NCI-H1436 treated with DMSO at 0.1 percent for 48 hours (cell line): Measurements from ENCODE around the gene AKNAD1.

ENCODE experiments used
- DNase-seq: peaks from one replicate; lab custom pipeline; 2025; lab: John Stamatoyannopoulos, UW

Gene AKNAD1

DNA sequence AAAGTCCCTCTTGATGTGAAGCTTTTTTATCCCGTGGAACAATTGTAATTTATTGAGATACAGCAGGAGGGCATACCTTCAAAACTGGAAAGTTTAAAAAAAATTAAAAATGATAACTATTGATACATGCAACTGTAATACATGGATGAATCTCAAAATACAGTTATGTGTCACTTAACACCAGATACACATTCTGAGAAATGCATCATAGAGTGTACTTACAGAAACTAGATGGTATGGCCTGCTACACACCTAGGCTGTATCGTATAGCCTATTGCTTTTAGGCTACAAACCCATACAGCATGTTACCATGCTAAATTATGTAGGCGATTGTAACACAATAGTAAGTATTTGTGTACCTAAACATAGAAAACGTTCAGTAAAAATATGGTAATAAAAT, 7.1 kb upstream of the AKNAD1 start:
- no peak for DNase-seq

DNA sequence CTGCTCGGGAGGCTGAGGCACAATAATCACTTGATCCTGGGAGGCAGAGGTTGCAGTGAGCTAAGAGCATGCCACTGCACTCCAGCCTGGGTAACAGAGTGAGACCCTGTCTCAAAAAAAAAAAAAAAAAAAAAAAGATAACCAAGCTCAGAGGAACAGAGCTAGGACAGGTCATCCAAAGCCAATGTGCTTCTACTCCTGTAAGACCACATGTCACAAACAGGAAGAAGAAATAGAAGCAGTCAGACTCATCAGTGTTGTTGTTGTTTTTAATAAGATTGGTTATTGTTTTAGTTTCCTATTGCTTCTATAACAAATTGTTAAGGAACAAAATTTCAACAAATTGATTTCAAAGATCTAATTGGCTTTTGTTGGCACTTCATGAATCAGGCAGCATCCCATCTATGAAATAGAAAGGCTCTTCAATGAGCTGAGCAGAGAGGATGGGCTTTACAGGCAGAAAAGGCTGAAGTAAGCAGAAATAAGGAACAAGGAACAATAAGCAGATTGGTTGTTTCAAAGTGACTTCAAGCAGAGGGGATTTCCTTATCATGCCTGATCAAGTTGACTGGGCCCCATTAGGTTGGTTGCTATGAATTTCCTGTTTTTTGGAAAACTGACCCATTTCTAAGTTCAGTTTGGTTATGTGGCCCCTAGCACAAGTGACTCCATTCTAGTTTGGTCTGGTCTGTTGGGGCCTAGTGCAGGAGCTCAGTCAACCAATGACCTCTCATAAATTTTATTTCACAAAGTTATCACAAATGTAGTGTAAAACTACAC, 6.0 kb upstream of the AKNAD1 start:
- no peak for DNase-seq

DNA sequence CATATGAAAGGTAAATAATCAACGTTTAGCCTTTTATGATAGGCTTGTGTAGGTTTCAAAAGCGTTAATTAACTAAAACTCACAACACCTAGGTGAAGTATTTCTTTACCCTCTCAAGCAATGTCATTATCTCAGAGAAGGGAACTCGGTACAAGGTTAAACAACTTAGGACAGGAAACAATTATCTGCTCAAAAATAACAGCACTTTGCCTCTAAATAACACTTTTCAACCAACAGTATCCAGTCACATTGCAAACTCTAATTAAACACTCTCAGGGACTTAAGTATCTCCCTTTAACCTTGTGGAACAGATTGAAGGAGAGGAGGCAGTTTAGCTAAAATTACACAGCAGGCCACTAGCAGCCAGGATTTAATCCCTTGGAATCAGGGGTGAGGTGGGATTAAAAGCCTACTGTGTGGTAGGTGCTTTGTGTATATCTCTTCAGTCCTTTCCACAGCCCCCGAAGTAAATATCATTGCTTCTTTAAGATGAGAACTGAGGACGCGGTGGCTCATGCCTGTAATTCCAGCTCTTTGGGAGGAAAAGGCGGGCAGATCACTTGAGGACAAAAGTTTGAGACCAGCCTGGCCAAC, 5.2 kb upstream of the AKNAD1 start:
- no peak for DNase-seq

DNA sequence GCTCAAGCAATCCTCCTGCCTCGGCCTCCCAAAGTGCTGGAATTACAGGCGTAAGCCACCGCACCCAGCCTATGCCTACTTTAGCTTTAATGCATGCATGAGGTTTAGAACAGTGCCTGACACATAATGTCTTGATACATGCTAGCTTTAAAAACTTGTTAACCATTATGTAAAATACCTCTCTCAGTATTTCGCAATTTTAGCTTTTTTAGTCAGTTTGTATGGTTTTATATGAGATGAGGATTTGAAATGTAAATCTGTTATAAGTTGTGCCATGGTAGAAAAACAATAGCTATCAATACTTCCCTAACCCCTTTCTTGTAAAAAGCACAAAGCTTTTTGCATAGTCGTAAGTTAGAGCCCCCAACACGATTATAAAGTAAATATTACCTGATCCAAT, 4.7 kb upstream of the AKNAD1 start:
- DNase-seq, result no peak

DNA sequence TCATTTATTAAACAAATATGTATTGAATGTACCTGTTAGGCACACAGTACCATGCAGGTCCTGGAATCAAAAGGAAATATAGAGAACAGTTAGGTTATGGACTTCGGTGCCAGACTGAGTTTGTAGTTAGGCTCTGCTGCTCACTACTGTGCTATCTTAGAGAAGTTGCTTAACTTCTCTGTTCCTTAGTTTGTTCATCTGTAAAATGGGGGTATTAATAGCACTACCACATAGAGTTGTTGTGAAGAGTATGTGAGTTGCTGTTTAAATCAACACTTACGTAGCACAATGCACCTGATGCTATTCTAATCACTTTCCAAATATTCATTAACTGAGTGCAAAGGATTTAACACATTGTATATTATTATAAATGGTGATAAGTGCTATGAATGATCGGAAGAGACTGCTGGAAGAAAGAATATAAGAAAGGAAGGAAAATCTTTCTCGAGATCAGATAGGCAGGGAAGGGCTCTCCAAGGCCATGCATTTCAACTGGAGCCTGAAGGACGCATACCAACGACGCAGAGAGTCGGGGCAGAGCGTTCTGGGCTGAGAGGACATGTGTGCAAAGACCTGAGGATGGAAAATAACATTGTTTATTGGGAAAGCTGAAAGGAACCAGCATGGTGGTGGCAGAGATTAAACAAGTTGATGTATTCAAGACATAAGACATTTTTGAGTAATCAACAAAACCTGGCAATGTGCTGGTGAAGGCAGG, 3.5 kb upstream of the AKNAD1 start:
- DNase-seq, result no peak

DNA sequence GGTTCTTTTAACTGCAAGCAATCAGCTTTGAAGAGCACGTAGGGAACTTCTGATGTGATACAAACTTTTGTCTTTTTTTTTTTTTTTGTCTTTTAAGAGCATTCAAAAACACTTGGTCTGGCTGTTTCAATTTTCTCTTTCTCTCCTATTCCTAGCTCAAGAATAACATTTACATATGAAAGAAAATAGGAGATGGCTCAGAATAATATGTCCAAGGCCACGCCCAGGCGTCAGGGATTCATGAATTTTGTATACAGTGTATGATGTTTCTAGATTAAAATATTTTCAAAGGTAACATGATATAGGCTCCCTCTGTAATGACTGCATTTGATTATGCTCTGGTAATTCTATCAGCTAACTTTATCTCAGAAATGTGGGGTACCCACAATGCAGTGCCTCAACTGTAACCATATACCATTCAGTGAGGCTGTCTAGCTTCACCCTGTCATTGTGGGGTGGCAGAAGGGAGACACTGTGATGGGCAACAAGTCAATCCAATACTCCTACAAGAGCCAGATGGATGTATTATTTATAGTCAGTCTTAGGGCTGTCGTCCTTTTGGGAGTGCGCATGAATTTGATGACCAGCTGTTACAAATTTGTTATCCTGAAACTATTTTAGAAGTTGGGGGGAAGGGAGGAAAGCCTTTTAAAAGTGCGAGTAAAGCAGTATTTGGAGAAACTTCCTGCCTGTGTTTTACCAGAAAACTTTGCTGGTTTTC, 1.5 kb upstream of the AKNAD1 start:
- no peak for DNase-seq

DNA sequence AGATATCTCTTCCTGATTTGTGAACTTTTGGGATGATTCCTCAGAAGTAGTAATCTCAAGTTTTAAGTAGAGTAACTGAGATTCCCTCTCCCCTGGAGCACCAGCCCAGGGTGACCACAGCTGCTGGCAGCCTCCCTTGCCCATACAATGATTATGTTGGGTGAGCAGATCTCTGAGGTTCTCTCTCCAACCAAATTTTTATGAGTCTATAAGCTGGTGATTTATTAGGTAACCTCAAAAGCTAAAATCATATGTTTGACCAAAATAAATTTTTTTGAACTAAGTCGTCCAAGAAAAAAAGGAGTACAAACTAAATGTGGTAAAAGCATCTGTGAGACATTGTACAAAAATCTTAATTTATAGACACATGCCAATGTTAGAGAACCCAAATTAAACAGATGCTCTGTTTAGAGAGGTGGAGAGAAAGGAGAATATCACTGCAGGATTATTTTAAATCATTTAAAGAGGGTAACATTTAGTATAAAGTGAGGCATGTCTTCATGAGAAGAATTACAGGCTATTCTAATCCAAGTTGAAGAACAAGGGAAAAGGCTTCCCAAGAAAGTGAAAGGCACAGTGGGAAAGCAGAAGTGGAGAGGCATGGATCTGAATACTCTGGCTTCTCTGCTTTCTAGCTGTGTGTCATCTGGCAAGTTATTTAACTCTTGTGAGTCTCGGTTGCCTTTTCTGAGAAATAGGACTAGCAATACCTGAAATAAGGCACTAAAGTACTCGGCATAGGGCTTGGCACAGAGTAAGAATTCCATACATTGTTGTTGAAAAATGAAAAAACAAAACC, 2.5 kb downstream of the AKNAD1 start:
- DNase-seq, result no peak

DNA sequence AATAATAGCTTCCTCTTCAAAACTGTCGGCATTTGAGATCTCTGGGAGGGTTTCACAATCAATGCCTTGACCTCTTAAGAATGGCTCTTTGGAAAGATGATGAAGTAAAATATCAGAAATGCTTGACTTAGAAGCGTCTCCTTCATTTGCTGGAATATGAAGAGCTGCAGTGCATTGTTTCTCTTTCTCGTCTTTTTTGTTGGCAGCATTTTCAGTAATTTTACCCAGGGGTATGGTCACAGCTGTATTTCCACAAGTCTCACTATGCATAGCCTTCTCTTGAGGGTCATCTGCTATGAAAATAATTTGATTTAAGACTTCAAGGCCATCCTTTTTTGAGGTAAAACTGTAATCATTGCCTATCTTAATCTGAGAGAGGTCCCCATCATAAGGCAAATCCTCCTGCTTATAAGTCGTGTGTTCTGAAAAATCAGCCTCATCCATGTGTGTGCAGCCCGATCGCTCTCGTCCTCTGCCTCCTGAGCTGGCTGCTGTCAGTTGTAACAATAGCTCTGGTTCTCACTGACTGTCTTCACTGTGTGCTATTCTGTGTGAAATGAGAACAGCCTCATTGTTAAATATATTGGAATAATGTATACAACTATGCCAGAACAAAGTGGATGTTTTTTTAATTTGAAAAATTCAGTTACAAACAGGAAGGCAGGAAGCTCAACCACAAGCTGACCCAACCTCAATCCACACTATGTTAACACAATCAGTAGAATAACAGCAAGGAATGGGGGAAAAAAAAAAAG, 4.5 kb downstream of the AKNAD1 start:
- no peak for DNase-seq

DNA sequence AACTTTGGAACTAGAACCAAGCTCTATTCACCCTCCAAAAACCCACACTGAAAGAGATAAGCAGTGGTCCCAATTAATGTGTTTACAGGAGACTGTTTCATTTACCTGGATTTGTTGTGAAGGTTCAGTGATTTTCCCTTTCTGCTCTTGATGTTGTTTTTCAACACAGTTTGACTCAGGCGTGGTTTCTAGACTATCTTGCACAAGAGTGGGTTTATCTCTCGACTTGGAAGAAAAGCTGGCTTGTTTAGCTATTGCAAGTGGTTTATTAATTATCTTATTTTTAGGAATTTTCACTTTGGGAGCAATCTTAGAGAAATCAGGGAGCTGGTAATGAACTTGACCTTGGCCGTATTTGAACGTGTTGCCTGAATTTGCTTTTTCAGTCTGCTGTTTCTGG, 5.3 kb downstream of the AKNAD1 start:
- no peak for DNase-seq

DNA sequence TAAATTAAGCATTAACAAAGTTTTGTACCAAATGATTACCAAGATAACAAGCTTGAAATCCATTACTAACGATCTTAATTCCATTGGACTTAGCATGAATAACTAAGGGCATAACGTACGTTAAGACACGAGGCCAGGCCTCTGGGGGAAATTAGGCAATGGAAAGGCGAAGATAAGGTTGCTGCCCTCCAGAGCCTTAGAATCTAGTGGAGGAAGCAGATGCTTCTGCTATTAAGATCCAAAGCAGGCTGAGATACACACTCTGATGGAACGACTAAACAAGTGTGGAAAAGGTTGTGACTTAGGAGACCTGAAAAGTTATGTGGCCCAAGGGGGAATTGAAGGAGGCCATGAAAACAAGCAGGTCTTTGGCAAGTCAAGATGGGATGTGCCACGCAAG, 6.0 kb downstream of the AKNAD1 start:
- no peak for DNase-seq

DNA sequence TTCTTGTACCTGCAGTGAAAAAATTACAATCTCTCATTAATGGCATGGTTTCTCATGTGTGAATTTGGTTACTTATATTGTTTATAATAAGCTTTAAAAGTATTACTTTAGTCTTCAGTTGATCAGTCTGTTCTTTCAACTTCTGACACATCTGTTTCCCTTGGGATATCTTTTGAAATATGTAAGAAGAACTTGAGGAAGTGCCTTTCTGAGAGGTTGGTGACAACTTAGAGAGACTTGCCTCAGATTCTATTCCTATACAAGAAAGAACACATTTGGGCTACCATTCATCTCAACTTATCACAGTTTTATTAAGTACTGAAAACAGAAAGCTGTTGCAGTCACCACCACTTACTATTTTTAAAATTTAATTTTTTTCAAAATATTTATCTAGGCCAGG, 8.1 kb downstream of the AKNAD1 start:
- no peak for DNase-seq

DNA sequence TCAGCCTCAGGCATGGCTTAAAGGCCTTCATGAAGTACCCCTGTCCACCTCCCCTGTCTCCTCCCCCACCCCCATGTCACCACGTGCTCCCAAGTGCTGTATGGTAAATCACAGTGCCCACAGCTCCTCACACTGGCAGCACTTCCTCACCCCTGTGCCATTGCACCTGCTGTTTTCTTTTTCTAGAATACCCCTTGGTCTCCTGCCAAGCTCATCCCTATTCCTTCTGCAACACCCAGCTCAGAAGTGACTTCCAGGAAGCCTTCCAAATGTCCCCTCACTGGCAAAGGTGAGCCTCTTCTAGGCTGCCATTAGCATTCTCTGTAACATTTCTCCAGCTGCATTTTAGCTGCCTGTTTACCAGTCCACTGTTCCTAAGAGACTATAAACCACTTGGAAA, 9.4 kb downstream of the AKNAD1 start:
- no peak for DNase-seq

DNA sequence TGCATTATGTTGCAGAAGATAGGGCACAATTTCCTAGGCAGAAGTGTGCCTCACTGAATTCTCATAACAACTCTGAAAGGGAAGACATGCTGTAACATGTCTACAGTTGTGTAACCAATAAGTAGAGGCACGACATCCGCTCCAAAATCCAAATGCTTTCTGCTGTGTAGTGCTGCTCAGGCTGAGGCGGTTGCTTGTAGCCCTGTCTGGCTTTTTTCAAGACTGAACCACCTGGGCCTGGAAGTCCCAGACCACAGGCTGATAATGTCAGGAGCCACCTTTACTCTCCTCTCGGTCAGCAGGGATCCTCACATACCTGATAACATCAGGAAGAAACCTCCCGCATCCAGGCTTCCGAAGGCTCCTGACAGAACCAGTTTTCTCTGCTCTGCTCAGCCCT, 10.9 kb downstream of the AKNAD1 start:
- DNase-seq, result no peak

DNA sequence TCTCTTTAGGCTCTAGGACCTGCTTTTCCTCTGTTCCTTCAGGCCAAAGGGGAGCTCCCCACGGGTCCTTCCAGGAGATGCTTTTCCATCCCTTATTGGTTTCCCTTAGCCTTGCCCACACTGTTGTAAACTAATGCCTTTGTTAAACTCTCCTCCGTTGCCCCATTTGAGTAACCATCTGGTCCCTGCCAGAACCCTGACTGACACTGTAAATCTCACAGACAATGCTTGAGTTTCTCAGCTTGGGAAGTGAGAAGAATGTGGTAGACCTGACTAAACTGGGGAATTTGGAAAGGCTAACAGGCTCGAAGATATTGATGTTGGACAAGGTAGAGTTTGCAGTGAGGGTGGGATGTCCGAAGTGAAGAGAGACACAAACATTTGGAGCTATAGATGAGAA, 11.4 kb downstream of the AKNAD1 start:
- no peak for DNase-seq

DNA sequence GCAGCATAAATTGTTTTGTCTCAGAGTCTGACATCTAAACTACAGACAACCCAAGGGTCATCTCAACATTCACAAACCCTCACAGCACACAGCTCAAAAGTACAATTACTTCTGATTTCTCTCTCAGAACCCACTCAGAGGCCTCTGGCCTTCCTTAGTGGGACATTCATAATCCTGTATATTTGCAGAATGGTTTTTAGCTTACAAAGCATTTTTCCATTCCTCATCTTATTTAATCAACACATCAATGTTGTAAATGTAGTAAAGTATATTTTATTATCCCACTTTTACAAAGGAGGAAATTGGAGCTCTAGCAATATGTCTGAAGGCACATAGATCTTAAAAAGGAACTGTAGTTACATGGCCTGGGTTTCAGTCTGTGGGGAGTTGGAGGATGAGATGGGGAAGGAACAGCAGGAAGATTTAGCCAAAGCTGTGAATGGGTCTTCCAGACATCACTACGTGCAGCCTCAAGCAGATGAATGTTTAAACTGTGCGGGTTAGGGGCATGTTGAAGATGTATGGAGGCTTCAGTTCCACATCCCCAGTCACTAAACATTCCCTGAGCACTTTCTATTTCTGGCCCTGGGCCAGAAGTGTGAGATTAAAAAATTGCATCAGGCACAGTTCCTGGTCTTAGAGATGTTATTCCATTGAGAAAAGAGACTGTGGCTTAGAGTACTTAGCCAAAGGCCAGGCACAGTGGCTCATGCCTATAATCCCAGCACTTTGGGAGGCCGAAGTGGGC, 13.3 kb downstream of the AKNAD1 start:
- no peak for DNase-seq

DNA sequence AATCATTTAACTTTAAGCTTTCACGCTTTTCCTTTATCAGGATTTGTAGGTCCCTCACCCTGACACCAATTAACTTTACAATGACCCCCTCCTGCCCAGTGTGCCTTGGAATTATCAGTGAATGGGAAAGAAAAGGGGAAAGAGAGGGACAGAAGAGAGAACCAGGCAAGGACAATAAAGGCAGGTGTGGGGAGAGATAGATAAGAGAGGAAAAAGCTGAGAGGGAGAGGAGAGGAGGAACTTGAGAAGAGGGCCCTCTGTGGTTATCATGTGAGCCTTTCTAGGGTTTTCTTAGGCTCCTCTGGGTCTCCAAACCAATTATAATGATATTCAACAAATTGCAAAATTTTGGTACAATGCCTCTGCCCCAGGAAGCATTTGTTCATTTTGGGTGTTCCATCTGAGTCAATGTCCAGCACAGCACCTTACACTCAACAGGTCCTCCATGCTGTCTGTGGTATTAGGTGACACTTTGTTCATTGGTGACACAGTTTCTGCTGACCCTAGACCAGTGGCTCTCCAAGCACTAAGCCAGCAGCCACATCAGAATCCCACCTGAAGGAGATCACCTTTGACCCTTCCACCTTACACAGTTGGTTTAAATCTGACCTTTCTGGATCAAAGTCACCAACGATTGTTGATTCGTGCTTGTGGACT, 14.2 kb downstream of the AKNAD1 start:
- DNase-seq, result no peak

DNA sequence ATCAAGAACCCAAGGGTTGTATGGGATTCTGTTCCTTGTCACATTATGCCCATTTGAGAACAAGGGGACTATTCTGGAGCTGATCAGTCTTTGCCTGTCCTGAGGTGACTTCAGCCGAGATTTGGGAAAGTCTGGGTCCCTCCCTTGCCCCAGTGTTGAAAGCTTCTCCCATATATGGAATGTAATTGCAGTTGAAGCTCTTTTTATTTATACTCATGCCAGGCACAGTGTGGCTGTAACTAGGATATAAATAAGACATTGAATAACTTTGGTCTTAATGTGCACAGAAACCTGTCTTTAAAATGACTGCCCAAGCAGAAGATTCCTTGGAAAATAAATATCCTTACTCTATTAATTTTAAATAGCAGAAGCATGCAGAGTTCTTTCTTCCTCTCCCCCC, 15.2 kb downstream of the AKNAD1 start:
- no peak for DNase-seq

DNA sequence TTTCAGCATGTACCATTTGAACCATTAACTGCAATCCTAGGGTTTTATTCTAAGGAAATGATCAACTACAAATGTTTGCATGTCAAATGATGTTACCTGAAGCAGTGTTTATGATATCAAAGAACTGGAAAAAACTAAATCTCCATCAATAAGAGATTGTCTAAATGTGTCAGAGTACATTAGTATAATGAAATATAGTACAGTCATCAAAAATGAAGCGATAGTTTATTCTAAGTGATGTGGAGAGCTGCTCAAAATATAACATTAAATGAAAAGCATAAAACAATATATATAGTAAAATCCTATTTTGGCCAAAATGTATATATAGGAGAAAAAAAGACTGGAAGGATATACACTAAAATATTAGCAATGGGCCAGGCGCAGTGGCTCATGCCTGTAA, 24.0 kb downstream of the AKNAD1 start:
- no peak for DNase-seq

DNA sequence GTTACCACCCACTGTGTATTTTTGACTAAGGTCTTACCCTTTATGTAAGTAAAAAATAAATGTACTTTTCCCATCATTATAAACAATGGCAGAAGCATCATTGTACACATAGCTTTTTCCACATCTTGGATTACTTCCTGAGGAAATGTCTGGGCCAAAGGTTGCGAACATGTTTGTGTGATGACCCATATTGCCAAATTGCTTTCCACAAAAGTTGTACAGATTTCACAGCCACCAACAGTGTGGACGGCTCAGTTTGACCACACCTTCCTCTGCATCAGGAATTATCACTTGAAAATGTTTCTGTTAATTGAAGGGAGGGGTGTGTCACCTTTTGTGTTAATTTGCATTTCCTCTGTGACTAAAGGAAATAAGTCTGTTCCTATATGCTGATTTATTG, 25.7 kb downstream of the AKNAD1 start:
- DNase-seq, result no peak
